Mammary epithelial cell (primary cell): ENCODE measurements around the gene COBLL1.

Experiments
- CTCF ChIP-seq, 2 donors: IDR thresholded peaks in 1 of 2; conservative IDR thresholded peaks in 1 of 2; 2 replicates each; pipeline ENCODE4 v1.5.1; 2011 to 2012; ENCODE audit warnings: inconsistent platforms in 2 of 2, low read length in 2 of 2, mild to moderate bottlenecking in 2 of 2, control low read depth in 1 of 2, low read depth in 1 of 2; ENCODE audit not compliant: insufficient read depth in 1 of 2; ENCODE audit errors: extremely low read depth in 1 of 2
- EZH2 ChIP-seq: IDR thresholded peaks from 2 replicates; pipeline ENCODE4 v1.6.1; 2012; ENCODE audit warnings: low read length, inconsistent platforms, borderline replicate concordance

- TF ChIP-seq CTCF (conservative IDR thresholded peaks at IDR 0.05 in 1 of 2, IDR thresholded peaks at IDR 0.05 in 1 of 2; ENCODE audit: extremely low read depth in 1 of 2, insufficient read depth in 1 of 2, low read depth in 1 of 2, low read length in 2 of 2) (no peak), EZH2 (no peak)
These were observed 44.6 kb downstream of the COBLL1 start for GRCh38 chr2:164796999-164797398.
